ENCODE data around the gene FAM219B. TPM values are rescaled to one million over a fixed set of nuclear protein-coding genes. Genes with fewer than 3 reads are reported as not detected.

The FAM219B gene, protein sequence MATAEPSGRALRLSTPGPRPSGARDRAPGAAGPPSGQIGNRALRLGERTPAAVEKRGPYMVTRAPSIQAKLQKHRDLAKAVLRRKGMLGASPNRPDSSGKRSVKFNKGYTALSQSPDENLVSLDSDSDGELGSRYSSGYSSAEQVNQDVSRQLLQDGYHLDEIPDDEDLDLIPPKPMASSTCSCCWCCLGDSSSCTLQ
- 10 to 100 TPM; 29.3 to 71.8 (median 45.4) TPM for total RNA-seq

- H3K4me1 ChIP-seq, result peaks cover 15 to 51% (median 22%) of the 10 kb centered on the region in 3 donors
Observed at GRCh38 chr15:74906450-74907162, at the start of gene FAM219B. FAM219B (minus strand) TSS chr15:74906851; CDS start chr15:74906800, 51 bp downstream.

DNA sequence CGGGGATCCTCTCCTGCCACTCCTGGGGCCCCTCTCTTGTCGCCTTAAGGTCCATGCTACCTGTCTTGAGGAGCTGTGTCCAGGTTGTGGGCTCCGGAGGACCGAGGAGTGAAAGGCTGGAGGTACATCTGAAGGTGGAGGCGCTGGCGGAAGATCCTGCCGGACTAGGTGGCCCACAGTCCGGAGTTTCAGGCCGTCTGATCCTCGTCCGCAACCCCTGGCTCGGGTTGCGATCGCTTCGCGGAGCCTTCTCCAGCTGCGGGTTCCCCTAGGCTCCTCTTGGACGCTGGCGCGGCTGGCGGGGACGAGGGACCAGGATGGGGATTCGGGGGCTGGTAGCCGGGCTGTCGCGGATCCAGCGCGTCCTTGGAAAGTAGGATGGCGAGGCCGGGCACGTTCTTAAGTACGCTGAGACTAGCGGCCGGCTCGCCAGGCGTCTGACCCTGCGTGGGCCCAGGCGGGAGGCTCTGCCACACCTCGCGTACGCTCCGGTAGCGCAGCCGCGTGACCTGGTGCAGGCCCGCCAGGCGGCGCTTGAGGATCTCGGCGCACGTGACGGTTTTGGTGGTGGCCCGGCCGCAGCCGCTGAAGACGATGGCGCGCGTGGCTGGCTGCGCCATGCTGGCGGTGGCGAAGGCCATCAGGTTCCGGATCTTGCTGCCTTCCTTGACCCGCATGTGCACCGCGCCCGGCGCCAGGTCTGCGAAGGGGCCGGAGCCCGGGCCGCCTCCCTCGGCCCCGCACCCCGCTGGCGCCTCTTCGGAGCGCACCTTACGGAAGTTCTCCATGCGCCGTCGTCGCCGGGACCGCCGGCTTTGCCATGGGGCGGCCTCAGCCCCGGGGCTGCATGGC lies 49.4 kb upstream of the FAM219B start:
- Histone ChIP-seq H3K27me3 (peaks cover 0 to 37% (median 0%) of the 10 kb centered on the region in 4 donors), H3K27ac (peak overlapping the region; percentile 79 to 90 (median 88)), H3K36me3 (no peaks in the 10 kb centered on the region), H3K4me3 (peak overlapping the region; percentile 61 to 88 (median 66)), H3K9me3 (no peaks in the 10 kb centered on the region), H3K4me1 (peaks cover 47 to 84% (median 48%) of the 10 kb centered on the region in 3 donors)
- no peak for TF ChIP-seq POLR2A (IDR thresholded peaks at IDR 0.05)
- peak; percentile 41 to 75 (median 49) for TF ChIP-seq CTCF (IDR thresholded peaks at IDR 0.05)
- 33 to 62% methylated on average over 5 to 11 of the region's 88 CpGs for WGBS, 2 donors
- intact Hi-C loops (cut with DNase I), result no loop called here
- no peak for DNase-seq

More at GRCh38 chr15:74906450-74907162, at the start of gene FAM219B:
- intact Hi-C loops (cut with DNase I), result loop anchor here (10.0 kb wide), 1 partner anchor 102 kb away; no protein-coding TSS in a partner anchor
- Histone ChIP-seq H3K36me3 (peaks cover 8 to 51% (median 26%) of the 10 kb centered on the region in 3 donors), H3K4me3 (peak within 1 kb of the TSS; percentile 68 to 99 (median 98)), H3K9me3 (no peaks in the 10 kb centered on the region), H3K27ac (peak within 1 kb of the TSS; percentile 93 to 99 (median 98)), H3K27me3 (no peaks in the 10 kb centered on the region)
- WGBS, 2 donors, result 0% methylated on average over 14 of the region's 74 CpGs; no CpG with 5 or more reads in 1 of the 2 donors
- TF ChIP-seq POLR2A (IDR thresholded peaks at IDR 0.05) (peak in 3 of 4 donors; percentile 41 to 89 (median 75)), CTCF (IDR thresholded peaks at IDR 0.05) (peak in 3 of 6 experiments; percentile 3 to 13 (median 6))
- peak; percentile 52 for DNase-seq

DNA sequence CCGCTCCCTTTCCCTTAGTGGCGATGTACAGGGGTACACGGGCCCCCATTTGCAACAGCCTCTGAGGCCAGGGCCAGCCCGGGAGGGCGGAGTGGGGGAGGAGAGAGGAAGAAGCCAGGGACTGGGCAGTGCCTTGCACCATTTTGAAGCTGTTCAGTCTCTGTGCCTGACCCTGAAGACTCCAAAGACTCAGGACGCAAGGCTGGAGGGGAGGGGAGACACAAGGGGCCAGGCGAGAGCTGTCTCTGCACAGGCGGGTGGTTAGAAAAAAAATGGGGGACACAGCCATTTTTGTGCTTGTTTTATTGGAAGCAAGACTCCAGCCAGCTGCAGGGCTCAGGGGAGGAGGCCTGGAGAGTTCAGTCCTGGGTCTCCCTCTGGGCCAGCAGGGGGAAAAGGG lies 48.4 kb upstream of the FAM219B start:
- peaks cover 47 to 91% (median 48%) of the 10 kb centered on the region in 3 donors for H3K4me1 ChIP-seq
- 94 to 96% methylated on average over 3 to 4 of the region's 8 CpGs for WGBS, 2 donors

GRCh38 chr15:74954515-74954914 lies 47.9 kb upstream of the FAM219B start:
- intact Hi-C loops (cut with DNase I), result loop anchor here (5.0 kb wide), 1 partner anchor 182 kb away; no protein-coding TSS in a partner anchor
- Histone ChIP-seq H3K27ac (peak overlapping the region in 2 of 4 donors; percentile 6 to 23), H3K36me3 (no peaks in the 10 kb centered on the region), H3K4me1 (peaks cover 47 to 87% (median 48%) of the 10 kb centered on the region in 3 donors), H3K4me3 (peak overlapping the region in 2 of 4 donors; percentile 67 to 88), H3K9me3 (no peaks in the 10 kb centered on the region), H3K27me3 (peaks cover 0 to 26% (median 0%) of the 10 kb centered on the region in 4 donors)
- DNase-seq, result no peak
- TF ChIP-seq CTCF (IDR thresholded peaks at IDR 0.05) (no peak), POLR2A (IDR thresholded peaks at IDR 0.05) (no peak)

More for the DNA sequence above, 48.4 kb upstream of the FAM219B start:
- Histone ChIP-seq H3K27me3 (peaks cover 0 to 31% (median 0%) of the 10 kb centered on the region in 4 donors), H3K9me3 (no peaks in the 10 kb centered on the region), H3K4me3 (peak overlapping the region in 3 of 4 donors; percentile 61 to 88 (median 67)), H3K36me3 (no peaks in the 10 kb centered on the region), H3K27ac (peak overlapping the region in 2 of 4 donors; percentile 6 to 86)
- no peak for TF ChIP-seq POLR2A (IDR thresholded peaks at IDR 0.05)
- TF ChIP-seq CTCF (IDR thresholded peaks at IDR 0.05), result no peak
- intact Hi-C loops (cut with DNase I), result no loop called here
- DNase-seq, result no peak

All from esophagus squamous epithelium (tissue), 5 donors.